GM18520 (cell line): ENCODE measurements around the gene TTC31.

ENCODE experiments used
- ATAC-seq: cut with Tn5 transposase; IDR thresholded peaks from one replicate; pipeline ENCODE4 v1.9.1; 2021; ENCODE audit not compliant: unreplicated experiment

TTC31 gene

GRCh38 chr2:74503506-74504475 is 20.9 kb downstream of the TTC31 start:
- no peak for ATAC-seq

- ATAC-seq, result no peak
These were observed 21.7 kb downstream of the TTC31 start for GRCh38 chr2:74504591-74504990.

- ATAC-seq, result no peak
These were observed 22.8 kb downstream of the TTC31 start for GRCh38 chr2:74505448-74506246.

GRCh38 chr2:74507145-74507925 is 24.5 kb downstream of the TTC31 start, which contains the start of gene PCGF1:
PCGF1 (minus strand) TSS chr2:74507695; CDS start chr2:74507668, 27 bp downstream.
- ATAC-seq, result peak; percentile 78

GRCh38 chr2:74507926-74508520 is 25.1 kb downstream of the TTC31 start:
- no peak for ATAC-seq

GRCh38 chr2:74510272-74510671 is 27.4 kb downstream of the TTC31 start:
- ATAC-seq, result no peak

GRCh38 chr2:74511104-74511989 is 28.5 kb downstream of the TTC31 start:
- no peak for ATAC-seq

GRCh38 chr2:74512744-74513604 is 30.1 kb downstream of the TTC31 start:
- no peak for ATAC-seq

GRCh38 chr2:74513605-74514367 is 30.9 kb downstream of the TTC31 start:
- ATAC-seq, result no peak

GRCh38 chr2:74514368-74515270 is 31.7 kb downstream of the TTC31 start, which contains the start of gene TLX2:
TLX2 (plus strand) TSS chr2:74514450; CDS start chr2:74514807, 357 bp downstream.
- ATAC-seq, result no peak

GRCh38 chr2:74515271-74515980 is 32.5 kb downstream of the TTC31 start:
- ATAC-seq, result no peak

GRCh38 chr2:74515981-74516633 is 33.2 kb downstream of the TTC31 start:
- ATAC-seq, result no peak

- ATAC-seq, result no peak
These were observed 33.8 kb downstream of the TTC31 start for GRCh38 chr2:74516650-74517049.

- ATAC-seq, result no peak
These were observed 39.6 kb downstream of the TTC31 start for GRCh38 chr2:74522516-74522915.

- no peak for ATAC-seq
These were observed 41.1 kb downstream of the TTC31 start for GRCh38 chr2:74524005-74524404.
